Measurements from ENCODE around the gene PTPRM. TPM values are rescaled to one million over a fixed set of nuclear protein-coding genes. Genes with fewer than 3 reads are reported as not detected.

Gene PTPRM
- total RNA-seq, 1 donor from 2014 or later, result 71.3 TPM

DNA sequence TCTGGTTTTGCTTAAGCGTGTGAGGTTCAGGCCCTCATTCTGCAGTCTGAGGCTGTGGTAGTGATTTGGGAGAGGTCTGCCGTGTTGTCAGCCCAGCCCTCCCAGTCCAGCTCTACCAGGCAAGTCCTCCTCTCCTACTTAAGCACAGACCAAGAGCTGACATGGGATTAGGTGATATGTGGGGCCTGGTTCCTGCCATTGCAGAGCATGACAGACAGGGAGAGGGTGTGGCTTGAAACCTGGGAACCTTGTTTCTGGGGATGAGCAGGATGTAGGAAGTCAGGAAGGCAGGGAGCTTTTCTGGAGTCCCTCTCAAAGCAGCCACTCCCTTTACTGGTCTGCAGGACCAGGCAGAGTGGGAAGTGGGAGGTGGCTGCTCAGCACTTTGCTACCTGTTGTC is 38.6 kb downstream of the PTPRM start:
- no peak overlapping the region for H3K27ac Mint-ChIP-seq
- no peak for DNase-seq (ENCODE audit: low spot score in 2 of 2, unreplicated experiment in 2 of 2)
- H3K9me3 Mint-ChIP-seq, result no peaks in the 10 kb centered on the region
- no peaks in the 10 kb centered on the region for H3K36me3 Mint-ChIP-seq
- no peak overlapping the region for H3K4me3 Mint-ChIP-seq
- TF ChIP-seq, protein P1, sequence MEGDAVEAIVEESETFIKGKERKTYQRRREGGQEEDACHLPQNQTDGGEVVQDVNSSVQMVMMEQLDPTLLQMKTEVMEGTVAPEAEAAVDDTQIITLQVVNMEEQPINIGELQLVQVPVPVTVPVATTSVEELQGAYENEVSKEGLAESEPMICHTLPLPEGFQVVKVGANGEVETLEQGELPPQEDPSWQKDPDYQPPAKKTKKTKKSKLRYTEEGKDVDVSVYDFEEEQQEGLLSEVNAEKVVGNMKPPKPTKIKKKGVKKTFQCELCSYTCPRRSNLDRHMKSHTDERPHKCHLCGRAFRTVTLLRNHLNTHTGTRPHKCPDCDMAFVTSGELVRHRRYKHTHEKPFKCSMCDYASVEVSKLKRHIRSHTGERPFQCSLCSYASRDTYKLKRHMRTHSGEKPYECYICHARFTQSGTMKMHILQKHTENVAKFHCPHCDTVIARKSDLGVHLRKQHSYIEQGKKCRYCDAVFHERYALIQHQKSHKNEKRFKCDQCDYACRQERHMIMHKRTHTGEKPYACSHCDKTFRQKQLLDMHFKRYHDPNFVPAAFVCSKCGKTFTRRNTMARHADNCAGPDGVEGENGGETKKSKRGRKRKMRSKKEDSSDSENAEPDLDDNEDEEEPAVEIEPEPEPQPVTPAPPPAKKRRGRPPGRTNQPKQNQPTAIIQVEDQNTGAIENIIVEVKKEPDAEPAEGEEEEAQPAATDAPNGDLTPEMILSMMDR (IDR thresholded peaks at IDR 0.05; ENCODE audit: unreplicated experiment), result no peak
- no peaks in the 10 kb centered on the region for H3K27me3 Mint-ChIP-seq (ENCODE audit: low read depth)
- H3K4me1 Mint-ChIP-seq, result peaks cover 29% of the 10 kb centered on the region

DNA sequence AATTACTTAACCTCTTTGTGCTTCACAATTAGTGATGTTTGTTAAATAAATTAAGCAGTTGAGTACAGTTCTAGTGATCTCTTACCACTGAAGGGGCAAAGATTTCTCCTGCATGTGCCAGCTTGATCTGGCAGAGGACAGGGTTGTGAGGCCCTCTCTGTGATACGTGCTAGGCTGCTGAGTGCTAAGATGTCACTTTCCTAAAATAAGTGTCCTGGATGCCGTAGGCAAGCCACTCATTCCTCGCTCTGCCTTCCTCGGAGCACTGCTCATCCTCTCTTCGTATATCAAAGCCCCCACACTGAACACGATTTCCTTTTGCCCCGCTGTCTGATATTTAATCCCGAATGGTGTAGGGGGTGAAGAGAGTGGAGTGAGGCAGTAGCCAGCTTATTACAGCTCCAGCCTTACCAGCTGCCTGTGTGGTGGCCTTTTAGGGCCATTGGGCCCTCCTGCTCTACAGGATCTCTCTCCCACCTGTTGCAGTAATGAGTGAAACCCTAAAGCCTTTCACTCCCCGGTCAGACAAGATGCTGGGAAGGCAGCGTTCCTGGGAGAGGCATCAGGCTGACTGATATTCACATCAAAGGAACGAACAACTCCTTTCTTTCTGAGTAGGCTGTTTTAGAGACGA is 40.5 kb downstream of the PTPRM start:
- DNase-seq (ENCODE audit: low spot score in 2 of 2, unreplicated experiment in 2 of 2), result no peak

DNA sequence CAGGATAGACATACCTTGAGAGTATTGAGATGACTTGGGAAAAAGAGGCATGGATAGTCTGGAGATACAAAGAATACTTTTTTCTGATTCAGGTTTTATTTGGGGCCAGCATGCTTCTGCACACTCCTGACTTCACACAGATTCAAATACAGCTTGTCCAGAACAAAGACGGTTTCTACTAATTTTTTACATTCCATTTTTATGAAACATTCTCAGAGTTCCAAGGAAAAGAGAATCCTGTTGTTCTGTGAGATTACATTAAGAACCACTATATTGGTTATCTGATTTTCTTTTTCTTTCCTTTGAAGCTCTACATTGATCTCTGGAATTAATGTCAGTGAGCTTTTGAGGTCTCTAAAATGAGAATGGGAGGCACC is 41.0 kb downstream of the PTPRM start:
- Mint-ChIP-seq H3K4me3 (no peak overlapping the region), H3K9me3 (no peaks in the 10 kb centered on the region), H3K27me3 (ENCODE audit: low read depth) (no peaks in the 10 kb centered on the region), H3K4me1 (peaks cover 34% of the 10 kb centered on the region), H3K36me3 (no peaks in the 10 kb centered on the region), H3K27ac (peak overlapping the region; percentile 52)
- no peak for DNase-seq (ENCODE audit: low spot score in 2 of 2, unreplicated experiment in 2 of 2)
- TF ChIP-seq, protein P1 (IDR thresholded peaks at IDR 0.05; ENCODE audit: unreplicated experiment), result no peak

More for the DNA sequence above, 40.5 kb downstream of the PTPRM start:
- Mint-ChIP-seq H3K27me3 (ENCODE audit: low read depth) (no peaks in the 10 kb centered on the region), H3K4me1 (peaks cover 34% of the 10 kb centered on the region), H3K36me3 (no peaks in the 10 kb centered on the region), H3K9me3 (no peaks in the 10 kb centered on the region), H3K4me3 (no peak overlapping the region), H3K27ac (peak overlapping the region; percentile 52)
- TF ChIP-seq, protein P1 (IDR thresholded peaks at IDR 0.05; ENCODE audit: unreplicated experiment), result no peak

DNA sequence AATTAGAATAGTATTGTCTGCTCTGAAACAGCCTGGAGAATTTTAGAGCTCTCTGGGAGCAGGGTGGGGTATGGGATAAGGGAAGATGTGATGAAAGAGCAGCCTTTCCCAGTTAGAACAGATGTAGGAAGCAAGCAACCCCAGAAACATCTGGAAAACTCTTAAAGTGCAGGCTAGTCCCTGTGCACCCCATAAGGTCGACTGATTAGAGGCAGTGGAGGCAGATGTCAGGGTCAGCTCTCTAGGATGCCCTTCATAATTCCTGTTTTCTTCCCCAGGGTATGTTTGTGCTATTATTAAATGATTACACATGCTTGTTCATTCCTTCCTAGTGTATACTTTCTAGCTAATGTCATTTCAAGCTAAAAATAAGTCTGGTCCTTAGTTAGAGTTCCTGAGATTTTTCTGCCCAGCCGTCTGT is 41.7 kb downstream of the PTPRM start:
- no peaks in the 10 kb centered on the region for H3K9me3 Mint-ChIP-seq
- no peaks in the 10 kb centered on the region for H3K27me3 Mint-ChIP-seq (ENCODE audit: low read depth)
- no peak for DNase-seq (ENCODE audit: low spot score in 2 of 2, unreplicated experiment in 2 of 2)
- H3K27ac Mint-ChIP-seq, result no peak overlapping the region
- TF ChIP-seq, protein P1 (IDR thresholded peaks at IDR 0.05; ENCODE audit: unreplicated experiment), result no peak
- peaks cover 34% of the 10 kb centered on the region for H3K4me1 Mint-ChIP-seq
- no peak overlapping the region for H3K4me3 Mint-ChIP-seq
- H3K36me3 Mint-ChIP-seq, result no peaks in the 10 kb centered on the region

DNA sequence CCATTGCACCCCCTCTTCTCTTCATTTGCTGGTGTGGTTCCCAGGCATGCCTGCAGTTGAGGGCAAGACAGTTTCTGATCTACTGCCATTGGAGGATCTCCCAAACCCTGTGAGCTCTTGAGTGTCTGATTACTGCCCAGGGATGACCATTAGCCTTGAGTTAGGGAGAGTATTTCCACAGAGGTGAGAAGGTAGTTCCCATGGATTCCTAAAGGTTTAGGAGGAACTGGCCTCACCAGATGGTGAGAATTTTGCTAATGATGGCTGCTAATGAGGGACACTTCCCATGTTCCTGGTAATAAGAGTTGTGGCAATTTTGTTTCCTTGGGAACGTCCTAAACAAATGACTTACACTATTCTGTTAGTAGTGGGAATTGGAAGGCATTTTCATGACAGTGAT is 42.5 kb downstream of the PTPRM start:
- Mint-ChIP-seq H3K36me3 (no peaks in the 10 kb centered on the region), H3K4me1 (peaks cover 28% of the 10 kb centered on the region), H3K4me3 (no peak overlapping the region), H3K9me3 (no peaks in the 10 kb centered on the region), H3K27me3 (ENCODE audit: low read depth) (no peaks in the 10 kb centered on the region), H3K27ac (no peak overlapping the region)
- TF ChIP-seq, protein P1 (IDR thresholded peaks at IDR 0.05; ENCODE audit: unreplicated experiment), result no peak
- no peak for DNase-seq (ENCODE audit: low spot score in 2 of 2, unreplicated experiment in 2 of 2)

DNA sequence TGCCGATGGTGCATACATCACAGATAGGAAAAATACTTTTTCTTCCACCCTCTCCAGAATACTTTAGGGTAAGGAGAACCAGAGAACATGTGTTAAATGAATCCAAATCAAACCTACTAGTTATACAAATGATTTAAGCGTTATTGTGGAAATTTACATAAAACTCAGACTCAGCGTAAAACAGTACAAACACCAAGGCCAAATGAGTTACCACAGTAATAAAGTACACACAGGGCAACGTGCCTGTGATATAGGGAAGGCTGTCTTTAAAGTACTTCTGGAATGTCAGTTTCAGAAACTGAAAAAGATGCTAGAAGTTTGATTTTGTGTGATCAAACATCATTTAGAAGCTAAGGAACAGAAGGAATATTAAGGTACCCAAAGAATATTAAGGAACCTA is 46.9 kb downstream of the PTPRM start:
- no peaks in the 10 kb centered on the region for H3K9me3 Mint-ChIP-seq
- H3K4me1 Mint-ChIP-seq, result peaks cover 24% of the 10 kb centered on the region
- no peak for DNase-seq (ENCODE audit: low spot score in 2 of 2, unreplicated experiment in 2 of 2)
- H3K36me3 Mint-ChIP-seq, result no peaks in the 10 kb centered on the region
- no peaks in the 10 kb centered on the region for H3K27me3 Mint-ChIP-seq (ENCODE audit: low read depth)
- no peak overlapping the region for H3K4me3 Mint-ChIP-seq
- no peak overlapping the region for H3K27ac Mint-ChIP-seq
- TF ChIP-seq, protein P1 (IDR thresholded peaks at IDR 0.05; ENCODE audit: unreplicated experiment), result no peak
